Muscle of back (tissue), 11 donors: ENCODE measurements around the gene CDC42EP2. TPM values are rescaled to one million over a fixed set of nuclear protein-coding genes. Genes with fewer than 3 reads are reported as not detected.
A peak's percentile ranks its signal among the peaks of the same experiment; 100 is the strongest.
"Not testable (repeated sequence)": the region's sequence is repeated elsewhere in the genome, so short reads cannot be mapped to it uniquely, and the experiment has no call there.

Experiments used
- DNase-seq, 3 donors: peaks; one replicate each; pipeline versions ENCODE4 v3.0.0 to v3.0.0-alpha.2; 2013
- polyA plus RNA-seq, 10 donors: library from polyadenylated mRNA; unstranded; fragments of 120-200 nt; gene quantifications; one replicate each; pipeline ENCODE4 v1.2.1, GENCODE V29; 2013; ENCODE audit not compliant: insufficient read length in 10 of 10

The CDC42EP2 gene
- polyA plus RNA-seq, 10 donors, result 19.7 to 32.2 (median 27.1) TPM

- DNase-seq, result peak; percentile 82 to 96 (median 91)
Observed at GRCh38 chr11:65316227-65317024, 1.8 kb downstream of the CDC42EP2 start.

- DNase-seq, result peak; percentile 69 to 95 (median 88)
Observed at GRCh38 chr11:65317025-65317786, 2.5 kb downstream of the CDC42EP2 start.

- DNase-seq, result no peak
Observed at GRCh38 chr11:65320386-65321075, 5.9 kb downstream of the CDC42EP2 start.

GRCh38 chr11:65321076-65321475 is 6.4 kb downstream of the CDC42EP2 start:
- no peak for DNase-seq

- peak in 1 of 3 donors; percentile 77 for DNase-seq
Observed at GRCh38 chr11:65321828-65322485, 7.3 kb downstream of the CDC42EP2 start.

GRCh38 chr11:65323813-65324212 is 9.1 kb downstream of the CDC42EP2 start:
- DNase-seq, result peak in 1 of 3 donors; percentile 42

- no peak for DNase-seq
Observed at GRCh38 chr11:65325435-65325834, 10.8 kb downstream of the CDC42EP2 start.

GRCh38 chr11:65327021-65327420 is 12.4 kb downstream of the CDC42EP2 start:
- DNase-seq, result no peak

- DNase-seq, result no peak
Observed at GRCh38 chr11:65329478-65329877, 14.8 kb downstream of the CDC42EP2 start.

- DNase-seq, result peak; percentile 91 to 93 (median 92)
Observed at GRCh38 chr11:65329944-65330403, 15.3 kb downstream of the CDC42EP2 start.

- DNase-seq, result no peak
Observed at GRCh38 chr11:65330544-65330943, 15.9 kb downstream of the CDC42EP2 start.

- not testable (repeated sequence) for DNase-seq
Observed at GRCh38 chr11:65332591-65332990, 17.9 kb downstream of the CDC42EP2 start.

- DNase-seq, result no peak
Observed at GRCh38 chr11:65334696-65335295, 20.1 kb downstream of the CDC42EP2 start.

GRCh38 chr11:65338676-65339075 is 24.0 kb downstream of the CDC42EP2 start:
- no peak for DNase-seq

GRCh38 chr11:65340226-65340625 is 25.6 kb downstream of the CDC42EP2 start:
- DNase-seq, result no peak

GRCh38 chr11:65341856-65342255 is 27.2 kb downstream of the CDC42EP2 start:
- no peak for DNase-seq

GRCh38 chr11:65351511-65351910 is 36.8 kb downstream of the CDC42EP2 start:
- no peak for DNase-seq

GRCh38 chr11:65352783-65353182 is 38.1 kb downstream of the CDC42EP2 start:
- peak in 1 of 3 donors; percentile 53 for DNase-seq

- no peak for DNase-seq
Observed at GRCh38 chr11:65353376-65353775, 38.7 kb downstream of the CDC42EP2 start.

GRCh38 chr11:65353900-65354264 is 39.2 kb downstream of the CDC42EP2 start:
- no peak for DNase-seq
